Right lobe of liver (tissue), 4 donors: Measurements from ENCODE around the gene TMEM88.
A peak's percentile ranks its signal among the peaks of the same experiment; 100 is the strongest.

Experiments
- POLR2A ChIP-seq: fragments of 450-650 bp; IDR thresholded peaks from one replicate; pipeline ENCODE4 v1.6.1; 2017; ENCODE audit warnings: antibody characterized with exemption, mild to moderate bottlenecking
- TF ChIP-seq, protein P1 (sequence below), 4 donors: fragments of 200-600 bp in 3 of 4; fragments of 450-650 bp in 1 of 4; IDR thresholded peaks; one replicate each; pipeline versions ENCODE4 v1.5.1 to v1.8.0; 2016 to 2022; ENCODE audit warnings: antibody characterized with exemption in 4 of 4, mild to moderate bottlenecking in 2 of 4
- donor health status: DM: no; HTN: no; CAD: no.
- donor health status: DM: no; HTN: no; CAD: no.
- donor health status: DM: no; HTN: yes; CAD: no.

DNA sequence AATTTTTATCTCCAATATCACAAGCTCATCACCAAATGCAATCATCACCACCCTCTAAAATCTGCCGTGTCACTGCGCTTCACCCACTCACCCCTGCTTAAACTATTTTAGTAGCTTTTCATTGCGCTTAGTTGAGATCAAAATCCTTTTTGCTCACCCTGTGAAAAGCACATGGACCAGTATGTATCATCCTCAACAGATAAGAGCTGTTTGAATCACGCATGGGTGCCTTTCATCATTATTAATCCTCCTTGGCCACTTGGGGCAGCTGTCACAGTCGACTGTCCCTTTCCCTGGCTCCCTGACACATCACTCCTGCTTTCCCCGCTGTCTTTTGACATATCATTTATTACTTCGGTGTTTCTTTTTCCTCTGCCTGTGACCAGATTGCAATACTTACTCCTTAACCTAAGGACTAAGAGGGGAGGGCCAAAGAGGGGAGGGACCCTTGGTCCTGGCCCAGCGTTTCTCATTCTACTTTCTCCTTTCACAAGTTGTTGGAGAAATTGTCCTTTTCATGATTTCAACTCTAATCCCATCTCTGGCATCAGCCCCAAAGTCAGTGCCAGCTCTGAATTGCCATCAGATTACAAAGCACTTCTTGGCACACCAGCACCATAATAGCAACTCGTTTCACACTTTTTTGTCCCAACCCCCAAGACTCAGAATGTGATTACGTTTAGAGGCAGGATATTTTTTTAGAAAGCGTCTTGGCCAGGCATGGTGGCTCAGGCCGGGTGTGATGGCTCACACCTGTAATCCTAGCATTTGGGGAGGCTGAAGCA is 29.5 kb upstream of the TMEM88 start:
- TF ChIP-seq, protein P1, sequence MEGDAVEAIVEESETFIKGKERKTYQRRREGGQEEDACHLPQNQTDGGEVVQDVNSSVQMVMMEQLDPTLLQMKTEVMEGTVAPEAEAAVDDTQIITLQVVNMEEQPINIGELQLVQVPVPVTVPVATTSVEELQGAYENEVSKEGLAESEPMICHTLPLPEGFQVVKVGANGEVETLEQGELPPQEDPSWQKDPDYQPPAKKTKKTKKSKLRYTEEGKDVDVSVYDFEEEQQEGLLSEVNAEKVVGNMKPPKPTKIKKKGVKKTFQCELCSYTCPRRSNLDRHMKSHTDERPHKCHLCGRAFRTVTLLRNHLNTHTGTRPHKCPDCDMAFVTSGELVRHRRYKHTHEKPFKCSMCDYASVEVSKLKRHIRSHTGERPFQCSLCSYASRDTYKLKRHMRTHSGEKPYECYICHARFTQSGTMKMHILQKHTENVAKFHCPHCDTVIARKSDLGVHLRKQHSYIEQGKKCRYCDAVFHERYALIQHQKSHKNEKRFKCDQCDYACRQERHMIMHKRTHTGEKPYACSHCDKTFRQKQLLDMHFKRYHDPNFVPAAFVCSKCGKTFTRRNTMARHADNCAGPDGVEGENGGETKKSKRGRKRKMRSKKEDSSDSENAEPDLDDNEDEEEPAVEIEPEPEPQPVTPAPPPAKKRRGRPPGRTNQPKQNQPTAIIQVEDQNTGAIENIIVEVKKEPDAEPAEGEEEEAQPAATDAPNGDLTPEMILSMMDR (IDR thresholded peaks at IDR 0.05) = peak in 2 of 4 donors; percentile 15 to 23
- no peak for TF ChIP-seq POLR2A
